Keratinocyte (primary cell): ENCODE measurements around the gene CTSA. TPM values are rescaled to one million over a fixed set of nuclear protein-coding genes. Genes with fewer than 3 reads are reported as not detected.

Experiments
- DNase-seq: peaks from one replicate; pipeline ENCODE4 v3.0.0-alpha.2; 2011; ENCODE audit warnings: low read depth, missing footprints, low spot score
- FAIRE-seq: peaks from 2 replicates; lab custom pipeline; 2011; peaks lifted over from hg19 to GRCh38; lab: Jason Lieb, UNC
- H2AFZ ChIP-seq: 2 replicates; pipeline ENCODE4 v1.6.0; 2012; ENCODE audit warnings: low read length, control low read depth, inconsistent platforms; ENCODE audit not compliant: control insufficient read depth
- H3K27ac ChIP-seq: 2 replicates; pipeline ENCODE4 v1.5.1; 2011; ENCODE audit warnings: low read length; ENCODE audit not compliant: control insufficient read depth, insufficient read depth
- H3K27me3 ChIP-seq: 3 replicates; pipeline ENCODE4 v1.6.0; 2011; ENCODE audit warnings: low read length; ENCODE audit not compliant: control insufficient read depth, insufficient read depth; ENCODE audit errors: extremely low read depth
- H3K36me3 ChIP-seq, 2 experiments: 2 replicates in 1 of 2; 3 replicates in 1 of 2; pipeline ENCODE4 v1.5.1; 2011; ENCODE audit warnings: low read length in 2 of 2, mild to moderate bottlenecking in 1 of 2; ENCODE audit not compliant: control insufficient read depth in 2 of 2, insufficient read depth in 2 of 2; ENCODE audit errors: extremely low read depth in 1 of 2
- H3K4me1 ChIP-seq: 3 replicates; pipeline ENCODE4 v1.5.1; 2011; ENCODE audit warnings: low read length; ENCODE audit not compliant: control insufficient read depth, insufficient read depth; ENCODE audit errors: extremely low read depth
- H3K4me2 ChIP-seq: 3 replicates; pipeline ENCODE4 v1.6.0; 2011; ENCODE audit warnings: low read depth, low read length; ENCODE audit not compliant: control insufficient read depth, insufficient read depth; ENCODE audit errors: extremely low read depth
- H3K4me3 ChIP-seq, 3 experiments: fragments of 200-600 bp in 1 of 3; sonication (generic) in 1 of 3; 2 replicates in 2 of 3; 3 replicates in 1 of 3; pipeline ENCODE4 v1.5.1; 2011 to 2016; ENCODE audit warnings: low read length in 3 of 3, mild to moderate bottlenecking in 3 of 3, control low read depth in 2 of 3, inconsistent platforms in 1 of 3, low read depth in 1 of 3, mixed read lengths in 1 of 3, mixed run types in 1 of 3, moderate library complexity in 1 of 3; ENCODE audit not compliant: control insufficient read depth in 2 of 3, insufficient read depth in 2 of 3; ENCODE audit errors: extremely low read depth in 1 of 3
- H3K79me2 ChIP-seq: 2 replicates; pipeline ENCODE4 v1.6.0; 2012; ENCODE audit warnings: low read length; ENCODE audit not compliant: control insufficient read depth, insufficient read depth
- H3K9ac ChIP-seq: 3 replicates; pipeline ENCODE4 v1.6.0; 2011; ENCODE audit warnings: low read length; ENCODE audit not compliant: control insufficient read depth, insufficient read depth; ENCODE audit errors: extremely low read depth
- H3K9me1 ChIP-seq: 3 replicates; pipeline ENCODE4 v1.6.0; 2011; ENCODE audit warnings: low read length; ENCODE audit not compliant: control insufficient read depth, insufficient read depth; ENCODE audit errors: extremely low read depth
- H3K9me3 ChIP-seq: 2 replicates; pipeline ENCODE4 v1.5.1; 2012; ENCODE audit warnings: low read depth, low read length; ENCODE audit not compliant: control insufficient read depth
- H4K20me1 ChIP-seq: 3 replicates; pipeline ENCODE4 v1.6.0; 2011; ENCODE audit warnings: low read length; ENCODE audit not compliant: control insufficient read depth, insufficient read depth; ENCODE audit errors: extremely low read depth
- EZH2 ChIP-seq: IDR thresholded peaks from one replicate; pipeline ENCODE4 v1.6.1; 2012; ENCODE audit warnings: inconsistent platforms, mild to moderate bottlenecking, low read length, moderate library complexity
- dilution Hi-C: fragments of 300-500 bp; cut with MboI; formaldehyde crosslinking; loops from one replicate; pipeline ENCODE4 v1.7.0; 2020; ENCODE audit warnings: low sequenced_read_pairs; ENCODE audit not compliant: extremely low pct_ligation_motif_present
- polyA plus RNA-seq, 5 experiments: library from polyadenylated mRNA; depleted of rRNA in 3 of 5; stranded (reverse) in 3 of 5; stranded (forward) in 1 of 5; unstranded in 1 of 5; fragments of >200 nt; gene quantifications; 1 replicate in 1 of 5; 2 replicates in 3 of 5; 3 replicates in 1 of 5; pipeline versions ENCODE4 v1.2.1 to v1.2.3, GENCODE V29; 2011 to 2012; ENCODE audit warnings: missing spikeins in 2 of 5, low read depth in 1 of 5, low replicate concordance in 1 of 5
- TF ChIP-seq, protein P1 (sequence below), 3 experiments: IDR thresholded peaks in 1 of 3; conservative IDR thresholded peaks in 1 of 3; optimal IDR thresholded peaks in 1 of 3; 2 replicates in 2 of 3; 3 replicates in 1 of 3; pipeline versions ENCODE3 to v1.5.1; 2011; ENCODE audit warnings: low read length in 3 of 3, mild to moderate bottlenecking in 3 of 3, moderate library complexity in 2 of 3, control low read depth in 1 of 3, inconsistent platforms in 1 of 3; ENCODE audit not compliant: insufficient read depth in 2 of 3; ENCODE audit errors: extremely low read depth in 1 of 3

Gene CTSA
- polyA plus RNA-seq, 1 donor (not counting 4 experiments of a cell fraction or from before 2014, with no cell fraction given): 38.6 TPM

DNA sequence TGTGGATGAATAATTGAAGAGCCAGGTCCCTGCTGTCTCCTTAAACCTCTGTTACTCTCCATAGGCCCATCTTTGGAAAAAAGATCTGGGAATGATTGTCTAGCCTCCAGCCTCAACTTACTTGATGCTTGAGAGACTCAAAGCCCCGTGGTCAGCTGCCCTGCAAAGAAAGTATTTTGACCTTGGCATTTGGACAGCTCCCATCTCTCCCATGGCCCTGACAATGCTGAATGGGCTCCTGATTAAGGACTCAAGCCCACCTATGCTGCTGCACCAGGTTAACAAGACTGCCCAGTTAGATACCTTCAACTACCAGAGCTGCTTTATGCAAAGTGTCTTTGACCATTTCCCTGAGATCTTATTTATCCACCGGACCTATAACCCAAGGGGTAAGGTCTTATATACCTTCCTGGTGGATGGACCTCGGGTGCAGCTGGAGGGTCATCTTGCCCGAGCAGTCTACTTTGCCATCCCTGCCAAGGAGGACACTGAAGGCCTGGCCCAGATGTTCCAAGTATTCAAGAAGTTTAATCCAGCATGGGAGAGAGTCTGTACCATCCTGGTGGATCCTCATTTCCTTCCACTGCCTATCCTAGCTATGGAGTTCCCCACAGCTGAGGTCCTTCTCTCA, 8.6 kb upstream of the CTSA start:
- no peaks in the 10 kb centered on the region for H3K9me3 ChIP-seq
- H3K4me3 ChIP-seq: no peak overlapping the region
- H3K9me1 ChIP-seq: no peaks in the 10 kb centered on the region
- no peak overlapping the region for H3K4me2 ChIP-seq
- FAIRE-seq (no peak), DNase-seq (no peak)
- dilution Hi-C loops: no loop called here
- no peaks in the 10 kb centered on the region for H3K27me3 ChIP-seq
- no peak overlapping the region for H2AFZ ChIP-seq
- H3K4me1 ChIP-seq: peaks cover 10% of the 10 kb centered on the region
- H3K27ac ChIP-seq: no peak overlapping the region
- peaks cover 15% of the 10 kb centered on the region for H3K79me2 ChIP-seq
- no peak for TF ChIP-seq EZH2
- TF ChIP-seq, protein P1, sequence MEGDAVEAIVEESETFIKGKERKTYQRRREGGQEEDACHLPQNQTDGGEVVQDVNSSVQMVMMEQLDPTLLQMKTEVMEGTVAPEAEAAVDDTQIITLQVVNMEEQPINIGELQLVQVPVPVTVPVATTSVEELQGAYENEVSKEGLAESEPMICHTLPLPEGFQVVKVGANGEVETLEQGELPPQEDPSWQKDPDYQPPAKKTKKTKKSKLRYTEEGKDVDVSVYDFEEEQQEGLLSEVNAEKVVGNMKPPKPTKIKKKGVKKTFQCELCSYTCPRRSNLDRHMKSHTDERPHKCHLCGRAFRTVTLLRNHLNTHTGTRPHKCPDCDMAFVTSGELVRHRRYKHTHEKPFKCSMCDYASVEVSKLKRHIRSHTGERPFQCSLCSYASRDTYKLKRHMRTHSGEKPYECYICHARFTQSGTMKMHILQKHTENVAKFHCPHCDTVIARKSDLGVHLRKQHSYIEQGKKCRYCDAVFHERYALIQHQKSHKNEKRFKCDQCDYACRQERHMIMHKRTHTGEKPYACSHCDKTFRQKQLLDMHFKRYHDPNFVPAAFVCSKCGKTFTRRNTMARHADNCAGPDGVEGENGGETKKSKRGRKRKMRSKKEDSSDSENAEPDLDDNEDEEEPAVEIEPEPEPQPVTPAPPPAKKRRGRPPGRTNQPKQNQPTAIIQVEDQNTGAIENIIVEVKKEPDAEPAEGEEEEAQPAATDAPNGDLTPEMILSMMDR (optimal IDR thresholded peaks at IDR 0.05 in 1 of 3, IDR thresholded peaks at IDR 0.05 in 1 of 3, conservative IDR thresholded peaks at IDR 0.05 in 1 of 3; ENCODE audit: extremely low read depth in 1 of 3, insufficient read depth in 2 of 3, low read length in 3 of 3): no peak
- H4K20me1 ChIP-seq: no peaks in the 10 kb centered on the region
- no peak overlapping the region for H3K9ac ChIP-seq
- H3K36me3 ChIP-seq: peaks cover 11 to 13% of the 10 kb centered on the region in 2 experiments

DNA sequence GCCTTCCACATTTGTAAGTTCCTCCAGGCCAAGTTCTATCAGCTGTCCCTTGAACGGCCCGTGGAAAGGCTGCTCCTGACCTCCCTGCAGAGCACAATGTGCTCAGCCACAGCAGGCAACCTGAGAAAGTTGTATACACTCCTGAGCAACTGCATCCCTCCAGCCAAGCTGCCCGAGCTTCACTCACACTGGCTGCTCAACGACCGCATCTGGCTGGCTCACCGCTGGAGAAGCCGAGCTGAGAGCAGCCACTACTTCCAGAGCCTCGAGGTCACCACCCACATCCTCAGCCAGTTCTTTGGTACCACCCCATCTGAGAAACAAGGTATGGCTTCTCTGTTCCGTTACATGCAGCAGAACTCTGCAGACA, 8.1 kb upstream of the CTSA start:
- Histone ChIP-seq H4K20me1 (no peaks in the 10 kb centered on the region), H3K27me3 (no peaks in the 10 kb centered on the region), H3K9me1 (no peaks in the 10 kb centered on the region), H2AFZ (no peak overlapping the region), H3K27ac (no peak overlapping the region), H3K9ac (no peak overlapping the region), H3K79me2 (peaks cover 15% of the 10 kb centered on the region), H3K4me2 (no peak overlapping the region), H3K9me3 (no peaks in the 10 kb centered on the region), H3K4me1 (peaks cover 10% of the 10 kb centered on the region), H3K4me3 (no peak overlapping the region), H3K36me3 (peaks cover 11 to 13% of the 10 kb centered on the region in 2 experiments)
- no peak for TF ChIP-seq EZH2
- TF ChIP-seq, protein P1 (optimal IDR thresholded peaks at IDR 0.05 in 1 of 3, IDR thresholded peaks at IDR 0.05 in 1 of 3, conservative IDR thresholded peaks at IDR 0.05 in 1 of 3; ENCODE audit: extremely low read depth in 1 of 3, insufficient read depth in 2 of 3, low read length in 3 of 3): no peak
- dilution Hi-C loops: no loop called here
- DNase-seq (no peak), FAIRE-seq (no peak)
